IMR-90 (cell line): ENCODE measurements around the gene NAV1.

ENCODE experiments used
- BHLHE40 ChIP-seq: fragments of 150-350 bp; IDR thresholded peaks from 2 replicates; pipeline ENCODE4 v1.6.1; 2016; ENCODE audit warnings: mild to moderate bottlenecking, low read depth, low read length
- CTCF ChIP-seq: conservative IDR thresholded peaks from 2 replicates; pipeline ENCODE4 v1.5.1; 2012; ENCODE audit warnings: mild to moderate bottlenecking, low read depth, low read length, improper control_type of control experiment
- MAFK ChIP-seq: IDR thresholded peaks from 2 replicates; pipeline ENCODE4 v1.6.1; 2012; ENCODE audit warnings: low read depth, low read length, improper control_type of control experiment
- MAZ ChIP-seq: IDR thresholded peaks from 2 replicates; pipeline ENCODE4 v1.6.1; 2012; ENCODE audit warnings: low read depth, mild to moderate bottlenecking, low read length, improper control_type of control experiment, moderate library complexity, borderline replicate concordance
- MXI1 ChIP-seq: IDR thresholded peaks from 2 replicates; pipeline ENCODE4 v1.6.1; 2012; ENCODE audit warnings: low read depth, mild to moderate bottlenecking, low read length, moderate library complexity, borderline replicate concordance
- POLR2A ChIP-seq: IDR thresholded peaks from 2 replicates; pipeline ENCODE4 v1.6.1; 2012; ENCODE audit warnings: mild to moderate bottlenecking, low read depth, low read length
- RAD21 ChIP-seq: IDR thresholded peaks from 2 replicates; pipeline ENCODE4 v1.6.1; 2012; ENCODE audit warnings: low read length, improper control_type of control experiment
- RCOR1 ChIP-seq: IDR thresholded peaks from 2 replicates; pipeline ENCODE4 v1.6.1; 2012; ENCODE audit warnings: mild to moderate bottlenecking, low read length, improper control_type of control experiment; ENCODE audit not compliant: insufficient replicate concordance
- RFX5 ChIP-seq: IDR thresholded peaks from 2 replicates; pipeline ENCODE4 v1.8.0; 2012; ENCODE audit warnings: low read depth, mild to moderate bottlenecking, low read length, moderate library complexity
- SMC3 ChIP-seq: fragments of 150-350 bp; IDR thresholded peaks from 2 replicates; pipeline ENCODE4 v1.6.1; 2016; ENCODE audit warnings: low read depth, mild to moderate bottlenecking, antibody characterized with exemption, low read length, moderate library complexity

GRCh38 chr1:201505503-201505890, 33.4 kb upstream of the NAV1 start:
- TF ChIP-seq CTCF, result no peak
- TF ChIP-seq MXI1, result no peak
- no peak for TF ChIP-seq MAZ
- no peak for TF ChIP-seq RAD21
- peak; percentile 89 for TF ChIP-seq POLR2A
- TF ChIP-seq MAFK, result no peak
- TF ChIP-seq RFX5, result no peak
- TF ChIP-seq BHLHE40, result no peak
- TF ChIP-seq SMC3, result no peak
- TF ChIP-seq RCOR1, result no peak
